HL-60 (cell line): ENCODE results near the gene VPS13D.

ENCODE experiments used
- CTCF ChIP-seq: IDR thresholded peaks from one replicate; pipeline ENCODE4 v1.5.1; 2011; ENCODE audit warnings: low read length, control low read depth, inconsistent platforms; ENCODE audit not compliant: insufficient read depth
- GABPA ChIP-seq: IDR thresholded peaks from 2 replicates; pipeline ENCODE4 v1.6.1; 2012; ENCODE audit warnings: low read depth
- POLR2AphosphoS5 ChIP-seq: IDR thresholded peaks from 2 replicates; pipeline ENCODE4 v1.6.1; 2012; ENCODE audit warnings: low read depth
- REST ChIP-seq: IDR thresholded peaks from 2 replicates; pipeline ENCODE4 v1.6.1; 2012; ENCODE audit warnings: low read depth; ENCODE audit not compliant: insufficient replicate concordance
- SPI1 ChIP-seq: IDR thresholded peaks from 2 replicates; pipeline ENCODE4 v1.6.1; 2012; ENCODE audit warnings: low read depth, mild to moderate bottlenecking, borderline replicate concordance

DNA sequence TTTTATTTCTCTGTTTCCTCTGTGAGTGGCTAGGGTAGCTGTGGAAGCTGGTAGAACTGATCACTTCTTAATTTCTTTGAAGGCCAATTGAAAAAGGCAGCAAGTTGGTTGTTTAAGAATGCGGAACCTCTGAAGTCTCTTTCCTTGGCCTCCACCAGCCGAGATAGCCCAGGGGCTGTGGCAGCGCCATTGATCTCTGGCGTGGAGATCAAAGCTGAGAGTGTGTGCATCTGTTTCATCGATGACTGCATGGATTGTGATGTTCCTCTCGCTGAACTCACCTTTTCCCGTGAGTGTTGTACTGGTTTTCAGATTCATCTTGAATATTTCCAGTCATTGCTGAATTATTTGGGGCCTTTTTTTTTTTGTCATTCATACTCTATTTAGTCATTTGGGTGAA lies 97.7 kb downstream of the VPS13D start:
- TF ChIP-seq CTCF (no peak), GABPA (no peak), POLR2AphosphoS5 (no peak), SPI1 (no peak), REST (no peak)
